GM19468 (cell line): ENCODE measurements around the gene ARL3.

Experiments
- ATAC-seq: cut with Tn5 transposase; IDR thresholded peaks from one replicate; pipeline ENCODE4 v1.9.1; 2021; ENCODE audit warnings: mild to moderate bottlenecking, moderate library complexity, moderate number of reproducible peaks; ENCODE audit not compliant: unreplicated experiment; ENCODE audit errors: extremely low read depth

ARL3 gene

DNA sequence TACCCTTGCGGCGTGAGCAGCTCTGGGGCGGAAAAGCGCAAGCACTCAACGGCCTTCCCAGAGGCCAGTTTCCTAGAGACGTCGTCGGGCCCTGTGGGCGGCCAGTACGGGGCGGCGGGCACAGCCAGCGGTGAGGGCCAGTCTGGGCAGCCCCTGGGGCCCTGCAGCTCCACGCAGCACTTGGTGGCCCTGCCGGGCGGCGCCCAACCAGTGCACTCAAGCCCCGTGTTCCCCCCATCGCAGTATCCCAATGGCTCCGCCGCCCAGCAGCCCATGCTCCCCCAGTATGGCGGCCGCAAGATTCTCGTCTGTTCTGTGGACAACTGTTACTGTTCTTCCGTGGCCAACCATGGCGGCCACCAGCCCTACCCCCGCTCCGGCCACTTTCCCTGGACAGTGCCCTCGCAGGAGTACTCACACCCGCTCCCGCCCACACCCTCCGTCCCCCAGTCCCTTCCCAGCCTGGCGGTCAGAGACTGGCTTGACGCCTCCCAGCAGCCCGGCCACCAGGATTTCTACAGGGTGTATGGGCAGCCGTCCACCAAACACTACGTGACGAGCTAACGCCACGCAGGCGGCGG, 57.3 kb downstream of the ARL3 start:
- no peak for ATAC-seq

DNA sequence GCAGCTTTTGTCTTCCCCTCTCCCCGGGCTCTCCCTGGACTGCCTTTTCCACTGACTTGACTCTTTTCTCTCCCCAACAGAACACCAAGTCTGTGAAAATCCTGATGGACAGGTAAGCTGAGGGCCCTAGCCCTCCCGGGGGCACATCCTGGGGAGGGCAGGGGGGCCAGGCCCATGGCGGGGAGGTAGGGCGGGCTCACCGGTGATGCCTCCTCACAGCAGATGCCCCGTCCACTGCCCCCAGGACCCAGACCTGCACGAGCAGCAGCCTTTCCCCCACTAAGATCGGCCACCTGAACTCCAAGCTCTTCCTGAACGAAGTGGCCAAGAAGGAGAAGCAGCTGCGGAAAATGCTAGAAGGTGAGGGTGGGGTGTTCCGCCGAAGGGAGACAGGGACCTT, 58.2 kb downstream of the ARL3 start:
- no peak for ATAC-seq

DNA sequence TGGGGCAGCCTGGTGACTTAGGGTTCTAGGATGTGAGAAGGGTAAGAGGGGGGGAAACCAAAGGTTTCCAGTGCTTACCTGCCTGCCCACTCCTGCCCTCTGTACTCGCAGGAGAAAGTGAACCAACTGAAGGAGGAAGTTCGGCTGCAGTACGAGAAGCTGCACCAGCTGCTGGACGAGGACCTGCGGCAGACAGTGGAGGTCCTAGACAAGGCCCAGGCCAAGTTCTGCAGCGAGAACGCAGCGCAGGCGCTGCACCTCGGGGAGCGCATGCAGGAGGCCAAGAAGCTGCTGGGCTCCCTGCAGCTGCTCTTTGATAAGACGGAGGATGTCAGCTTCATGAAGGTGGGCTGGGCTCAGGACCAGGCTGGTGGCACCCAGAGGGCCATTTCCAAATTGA, 59.2 kb downstream of the ARL3 start:
- no peak for ATAC-seq

DNA sequence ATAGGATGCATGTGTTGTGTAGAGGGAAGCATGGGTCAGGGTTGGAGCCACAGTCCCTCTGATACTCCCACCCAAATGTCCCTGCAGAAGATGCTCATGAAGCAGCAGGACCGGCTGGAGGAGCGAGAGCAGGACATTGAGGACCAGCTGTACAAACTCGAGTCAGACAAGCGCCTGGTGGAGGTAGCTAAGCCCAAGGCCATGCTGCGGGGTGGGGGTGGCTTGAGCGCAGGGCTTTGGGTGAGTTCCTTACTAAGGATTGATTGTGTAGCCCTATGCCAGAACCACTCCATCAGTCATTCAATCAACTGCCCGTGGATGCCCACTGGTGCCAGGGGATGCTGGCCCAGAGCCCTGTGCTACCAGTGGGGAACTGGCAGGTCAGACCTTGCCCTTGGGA, 59.6 kb downstream of the ARL3 start:
- ATAC-seq, result no peak

DNA sequence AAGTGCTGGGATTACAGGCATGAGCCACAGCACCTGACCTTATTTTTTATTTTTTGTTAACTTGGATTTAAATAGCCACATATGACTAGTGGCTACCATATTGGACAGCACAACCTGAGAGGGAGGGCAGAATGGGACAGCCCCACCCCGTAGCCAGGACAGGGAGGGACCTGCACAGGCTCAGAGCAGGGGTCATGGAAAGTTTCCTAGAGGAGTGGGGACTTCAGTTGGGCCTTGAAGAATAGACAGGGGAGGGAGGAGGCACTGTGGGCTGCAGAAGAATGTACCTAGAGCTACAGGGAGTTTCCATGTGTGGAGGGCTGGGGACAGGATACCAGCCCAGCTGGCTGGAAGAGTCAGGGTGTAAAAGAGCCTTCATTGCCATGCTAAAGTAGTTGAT, 61.1 kb downstream of the ARL3 start:
- ATAC-seq, result no peak

DNA sequence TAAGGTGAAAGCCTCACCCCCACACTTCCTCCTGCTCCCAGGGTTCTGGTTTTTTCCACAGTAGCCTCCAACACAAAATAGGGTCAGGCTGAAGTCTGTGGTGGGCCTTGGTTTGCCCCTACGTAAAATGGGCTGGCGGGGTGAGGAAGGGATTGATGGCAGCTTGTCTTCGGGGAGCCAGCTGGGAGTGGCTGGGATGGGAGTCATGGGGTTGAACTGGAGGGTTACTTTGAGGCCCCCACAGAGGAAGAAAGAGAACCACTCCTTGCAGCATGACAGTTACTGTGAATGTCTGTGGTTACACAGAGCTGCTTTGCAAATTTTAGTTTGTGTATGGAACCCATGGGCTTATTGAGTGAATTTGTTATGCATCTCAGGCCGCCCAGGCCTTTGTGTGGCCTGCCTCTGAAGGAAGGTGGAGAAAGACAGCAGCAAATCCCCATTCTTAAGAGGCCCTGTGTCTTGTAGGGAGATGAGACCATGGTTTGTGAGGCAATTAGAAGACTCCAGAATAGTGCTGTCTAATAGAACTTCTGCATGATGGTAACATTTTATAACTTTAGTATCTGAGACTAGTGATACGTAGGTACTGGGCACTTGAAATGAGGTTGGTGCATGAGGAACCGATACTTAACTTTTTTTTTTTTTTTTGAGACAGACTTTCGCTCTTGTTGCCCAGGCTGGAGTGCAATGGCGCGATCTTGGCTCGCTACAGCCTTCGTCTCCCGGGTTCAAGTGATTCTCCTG, 61.9 kb downstream of the ARL3 start:
- ATAC-seq, result peak; percentile 20

DNA sequence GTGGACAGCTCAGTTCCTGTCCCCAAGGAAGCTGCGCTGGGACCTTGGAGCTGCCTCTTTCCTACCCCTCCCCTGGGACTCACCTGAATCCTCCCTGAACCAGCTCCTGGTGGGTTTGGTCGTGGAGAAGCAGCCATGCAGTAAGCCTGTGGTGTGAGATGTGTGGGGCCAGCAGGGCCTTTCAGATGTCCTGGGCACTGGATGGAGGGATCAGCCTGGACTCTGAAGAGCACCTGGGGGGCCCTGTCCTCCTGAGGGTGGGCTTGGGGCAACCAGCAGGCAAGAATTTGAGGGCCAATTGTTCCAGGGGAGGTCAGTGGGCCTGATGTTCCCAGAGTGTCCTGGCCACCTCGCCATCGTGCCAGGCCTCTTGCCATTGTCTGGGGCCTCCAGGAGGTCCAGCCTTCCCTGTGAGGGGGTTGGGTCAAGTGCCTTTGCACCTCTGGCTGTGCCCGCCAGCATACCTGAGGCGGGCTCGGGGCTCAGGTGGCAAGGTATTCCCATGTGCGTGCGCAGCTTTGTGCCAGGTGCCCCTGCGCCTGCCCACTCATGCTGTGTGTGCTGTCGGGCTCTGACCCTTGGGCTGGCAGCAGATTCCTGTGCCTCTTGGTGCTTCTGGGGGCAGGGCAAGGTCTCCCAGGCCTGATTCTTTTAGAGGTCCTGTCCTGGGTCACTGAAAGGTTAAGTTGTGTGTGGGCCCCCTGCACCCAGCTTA, 62.6 kb downstream of the ARL3 start:
- no peak for ATAC-seq

DNA sequence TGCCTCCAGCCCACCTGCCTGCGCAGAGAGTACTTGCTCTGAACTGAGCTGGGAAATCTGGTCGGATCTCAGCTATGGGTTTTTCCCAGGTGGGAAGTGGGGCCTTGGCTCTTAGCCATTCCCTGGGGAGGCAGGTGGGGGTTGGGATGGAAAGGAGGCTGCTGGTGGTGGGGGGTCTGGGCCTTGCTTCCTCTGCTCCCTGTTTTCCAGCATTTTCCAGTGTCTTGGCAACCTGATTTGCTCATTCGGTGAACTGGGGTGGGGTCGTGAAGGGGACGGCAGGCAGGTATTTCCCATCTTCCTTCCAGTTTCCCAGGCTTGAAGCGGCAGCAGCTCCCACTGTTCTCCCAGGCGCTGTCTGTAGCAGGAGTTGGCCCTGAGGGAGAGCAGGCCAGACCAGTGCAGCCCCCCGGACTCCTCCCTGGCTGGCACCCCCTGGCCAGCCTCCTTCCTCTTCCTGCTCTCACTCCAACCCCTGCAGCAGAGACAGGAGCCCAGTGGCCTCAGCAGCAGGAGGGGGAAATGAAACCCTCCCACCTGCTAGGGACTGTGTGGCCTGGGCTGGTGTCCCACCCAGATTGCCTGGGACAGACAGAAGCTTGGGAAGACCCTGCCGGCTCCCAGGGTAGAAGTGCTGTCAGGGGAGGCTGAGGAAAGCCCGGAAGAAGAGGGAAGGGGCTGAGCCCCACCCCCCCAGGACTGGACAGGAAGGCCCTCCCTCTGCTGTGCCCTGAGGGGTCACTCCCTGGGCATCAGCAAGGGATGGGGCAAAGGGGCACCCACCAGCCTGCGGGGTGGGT, 63.3 kb downstream of the ARL3 start:
- ATAC-seq, result no peak

DNA sequence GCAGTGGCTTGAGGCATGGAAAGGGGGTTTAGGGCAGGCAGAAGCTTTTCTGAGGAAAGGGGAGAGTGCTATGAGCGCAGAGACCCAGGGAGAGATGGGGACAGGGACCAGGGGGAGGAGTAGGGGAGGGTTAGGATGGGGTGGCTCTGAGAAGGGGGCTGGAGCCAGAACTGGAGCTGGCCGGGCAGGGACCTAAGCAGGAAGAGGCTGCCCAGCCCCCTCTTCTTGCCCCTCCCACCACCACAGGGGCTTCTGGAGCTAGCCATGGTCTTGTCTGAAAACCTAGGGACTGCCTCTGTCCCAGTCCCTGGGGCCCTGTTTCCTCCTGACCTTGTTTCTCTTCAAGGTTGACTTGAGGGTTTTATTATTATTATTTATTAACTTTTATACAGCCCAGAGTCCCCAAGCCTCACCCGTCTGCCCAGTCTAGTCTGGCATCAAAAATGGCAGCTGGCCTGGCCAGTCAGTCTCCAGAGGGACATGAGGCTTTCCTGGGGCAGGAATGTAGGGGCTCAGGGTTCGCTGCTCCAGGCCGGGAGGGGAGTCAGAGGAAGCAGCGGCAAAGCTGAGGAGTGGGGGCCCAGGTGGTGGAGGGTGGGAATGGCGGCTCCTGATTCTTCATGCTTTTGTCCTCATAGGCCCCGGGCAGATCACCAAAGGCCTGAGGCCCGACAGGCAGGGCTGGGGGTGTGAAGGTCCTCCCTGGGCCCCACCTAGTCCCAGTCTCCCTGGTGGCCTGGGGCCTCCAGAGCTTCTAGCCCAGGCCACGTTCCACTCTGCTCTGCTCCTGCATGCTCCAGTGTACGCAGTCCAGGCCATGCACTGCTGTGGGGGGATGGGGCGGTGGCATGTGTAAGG, 64.2 kb downstream of the ARL3 start:
- ATAC-seq, result no peak

DNA sequence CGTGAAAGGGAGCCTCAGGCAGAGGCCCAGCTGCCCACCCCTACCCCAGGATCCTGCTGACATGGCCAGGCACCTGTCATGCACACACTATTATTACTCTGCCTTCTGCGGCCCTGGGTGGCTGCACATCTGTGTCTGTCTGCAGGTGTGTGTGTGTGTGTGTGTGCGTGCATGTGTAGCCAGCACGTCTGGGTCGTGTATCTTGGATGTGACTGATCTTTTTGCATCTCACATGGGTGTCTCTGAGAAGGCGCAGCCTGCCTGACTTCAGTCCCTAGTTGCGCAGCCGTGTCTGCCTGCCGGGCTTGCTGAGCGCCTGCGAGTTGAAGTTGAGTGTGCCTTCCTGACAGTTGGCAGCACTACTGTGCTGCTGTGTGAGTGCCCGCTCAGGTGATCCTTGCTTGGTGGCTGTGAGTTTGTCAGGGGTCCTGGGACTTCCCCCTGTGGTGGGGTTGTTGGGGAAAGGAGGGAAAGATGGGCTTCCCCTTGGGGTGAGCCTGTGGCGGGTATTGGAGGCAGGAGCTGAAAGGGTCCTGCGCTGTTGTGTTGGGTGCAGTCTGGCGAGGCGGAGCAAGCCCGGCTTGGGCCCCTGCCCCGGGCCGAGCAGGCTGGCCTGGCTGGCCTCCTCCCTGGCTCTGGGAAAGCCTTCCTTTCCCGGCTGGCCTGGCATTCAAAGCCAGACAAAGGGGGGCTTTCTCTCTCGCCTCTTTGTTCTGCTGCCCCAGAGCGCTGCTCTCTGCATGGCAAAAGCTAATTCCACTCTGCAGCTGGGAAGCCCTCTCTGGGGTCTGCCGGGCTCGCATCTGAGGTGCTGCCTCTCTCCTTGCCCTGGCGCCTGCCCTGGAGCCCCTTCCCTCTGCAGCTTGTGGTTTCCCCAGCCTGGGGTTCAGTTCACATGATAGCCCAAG, 65.1 kb downstream of the ARL3 start:
- no peak for ATAC-seq

DNA sequence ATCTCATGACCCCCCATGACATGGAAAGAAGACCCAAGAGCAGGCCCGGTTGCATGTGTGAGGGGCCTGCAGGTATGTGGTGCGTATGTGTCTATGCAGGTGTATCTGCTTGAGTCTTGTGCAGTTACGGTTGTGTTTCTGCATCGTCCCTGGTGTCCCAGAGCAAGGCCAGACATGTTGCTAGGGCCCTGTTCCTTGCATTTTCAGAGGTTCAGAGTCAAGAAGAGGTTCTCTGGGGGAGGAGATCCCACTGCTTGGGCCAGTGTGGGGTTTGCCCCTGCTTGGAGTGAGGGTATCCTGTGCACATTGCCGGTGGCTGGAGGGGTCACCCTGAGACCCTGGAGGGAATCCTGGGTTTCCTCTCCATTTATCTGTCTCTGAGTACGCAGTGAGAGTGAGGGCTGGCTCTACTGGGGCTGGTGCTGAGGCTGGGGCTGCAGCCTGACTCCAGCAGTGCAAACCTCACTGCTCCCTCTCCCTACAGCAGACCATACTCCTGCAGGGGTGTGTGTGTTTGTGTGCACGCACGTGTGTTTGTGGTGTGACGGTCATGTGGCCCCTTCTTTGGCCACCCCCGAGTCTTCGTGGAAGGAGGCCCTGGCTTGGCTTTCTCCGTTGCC, 65.8 kb downstream of the ARL3 start:
- no peak for ATAC-seq

DNA sequence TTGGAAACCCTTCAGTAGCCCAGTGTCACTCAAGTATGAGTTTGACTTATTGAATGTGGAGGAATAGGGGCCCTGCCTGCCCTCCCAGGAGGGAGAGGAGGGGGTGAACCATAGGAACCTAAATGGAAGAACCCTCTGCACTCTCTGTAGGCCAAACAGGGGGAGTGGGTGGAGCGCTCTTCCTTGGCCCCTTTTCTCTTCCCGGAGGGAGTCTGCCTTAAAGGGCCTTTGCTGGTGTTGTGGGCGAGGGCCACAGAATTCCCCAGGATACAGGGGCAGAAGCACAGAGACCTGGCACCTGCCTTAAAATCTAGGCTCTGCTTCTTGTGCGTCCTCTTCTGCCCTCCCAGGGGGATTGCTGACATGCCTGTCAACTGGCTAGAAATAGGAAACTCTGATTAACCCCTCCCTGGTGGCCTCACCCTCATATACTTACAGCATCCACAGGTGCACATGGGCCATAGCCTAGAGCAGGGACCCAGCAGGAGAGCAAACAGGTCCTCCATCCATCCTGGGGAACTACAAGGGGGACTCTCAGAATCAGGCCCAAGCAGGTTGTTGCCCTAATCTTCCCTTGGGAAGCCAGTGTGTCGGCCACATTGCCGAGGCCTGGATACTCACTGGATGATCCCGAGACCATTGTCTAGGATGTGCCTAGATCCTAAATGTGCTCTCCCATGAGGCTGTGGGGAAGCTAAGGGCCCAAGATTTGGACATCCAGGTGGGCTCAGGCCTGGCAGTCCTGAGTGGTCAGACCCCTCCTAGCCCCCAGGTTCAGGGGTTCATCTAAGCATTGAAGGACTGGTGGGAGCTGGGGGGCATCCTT, 66.5 kb downstream of the ARL3 start:
- ATAC-seq, result no peak

DNA sequence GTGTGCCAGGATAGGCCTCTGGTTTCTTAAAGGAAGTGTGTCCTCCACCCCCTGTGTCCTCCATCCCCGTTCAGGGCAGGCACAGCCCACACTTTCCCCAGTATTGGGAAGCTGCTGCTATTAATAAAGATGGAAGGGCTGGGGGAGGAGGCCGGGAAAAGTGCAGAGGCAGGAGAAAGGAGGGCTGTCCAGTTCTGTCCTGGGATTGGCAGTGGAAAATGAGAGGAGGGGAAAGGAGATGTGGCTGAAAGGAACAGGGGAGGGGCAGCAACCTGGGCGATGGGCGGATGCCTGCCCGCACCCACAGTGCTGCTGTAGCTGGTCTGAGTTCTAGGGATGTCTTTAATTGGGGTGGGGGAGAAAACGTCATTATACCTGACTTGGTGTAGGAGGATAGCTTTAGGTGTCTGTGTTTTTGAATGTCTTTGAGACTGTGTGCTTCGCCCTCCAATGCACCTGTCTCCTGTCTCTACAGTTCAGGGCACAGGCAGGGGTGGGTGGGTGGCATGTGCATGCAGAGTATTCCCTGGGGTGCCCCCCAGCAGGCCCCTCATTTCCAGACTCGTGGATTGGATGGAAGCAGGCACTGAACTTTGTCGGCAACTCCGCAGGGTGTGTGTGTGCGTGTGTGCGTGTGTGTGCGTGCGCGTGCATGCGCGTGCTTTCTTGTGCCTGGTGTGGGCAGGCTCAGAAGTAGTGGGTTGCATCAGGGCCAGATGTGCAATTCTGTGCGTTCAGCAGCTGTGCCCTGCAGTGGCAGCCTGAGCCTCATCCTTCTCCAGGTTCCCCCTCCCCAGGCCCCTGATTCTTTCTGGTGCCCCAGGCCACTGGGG, 67.4 kb downstream of the ARL3 start:
- ATAC-seq, result no peak

DNA sequence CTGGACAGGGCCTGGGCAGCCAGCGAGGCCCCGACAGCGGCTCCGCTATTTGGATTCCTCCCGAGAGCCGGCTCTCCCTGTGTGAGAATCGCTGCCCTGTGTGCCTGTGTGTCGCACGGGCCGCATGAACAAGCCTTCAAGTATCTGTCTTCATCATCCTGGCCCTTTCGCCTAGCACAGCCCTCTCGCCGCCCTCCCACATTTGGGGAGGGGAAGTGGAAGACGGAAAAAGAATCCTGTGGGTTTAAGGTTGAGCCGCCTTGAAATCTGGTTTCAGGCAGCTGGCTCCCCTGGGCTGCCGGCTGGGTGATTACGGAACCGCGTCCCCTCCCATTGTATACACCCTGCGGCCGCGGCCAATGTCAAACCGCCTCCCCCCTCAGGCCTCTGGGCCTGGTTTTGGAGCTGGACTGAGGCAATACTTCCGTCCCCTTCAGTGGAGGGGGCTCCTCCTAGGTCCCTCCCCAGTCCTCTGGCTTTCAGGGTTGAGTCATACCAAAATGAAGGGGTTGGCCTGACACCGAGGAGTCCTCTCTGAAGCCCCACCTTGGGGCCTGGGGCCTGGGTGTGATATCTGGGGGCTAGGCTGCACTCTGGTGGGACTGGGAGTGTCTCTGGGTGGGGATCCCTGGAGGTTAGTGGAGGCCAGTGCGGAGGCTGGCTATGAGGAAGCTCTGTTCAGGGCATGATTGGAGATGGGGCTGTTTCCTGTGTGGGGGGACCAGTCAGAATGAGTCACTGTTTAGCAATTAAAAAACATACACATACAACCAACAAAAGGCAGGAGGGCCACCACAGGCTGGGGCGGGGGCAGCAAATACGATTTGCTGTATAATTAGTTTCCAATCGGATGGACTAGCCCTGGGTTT, 68.2 kb downstream of the ARL3 start:
- ATAC-seq, result peak; percentile 21

DNA sequence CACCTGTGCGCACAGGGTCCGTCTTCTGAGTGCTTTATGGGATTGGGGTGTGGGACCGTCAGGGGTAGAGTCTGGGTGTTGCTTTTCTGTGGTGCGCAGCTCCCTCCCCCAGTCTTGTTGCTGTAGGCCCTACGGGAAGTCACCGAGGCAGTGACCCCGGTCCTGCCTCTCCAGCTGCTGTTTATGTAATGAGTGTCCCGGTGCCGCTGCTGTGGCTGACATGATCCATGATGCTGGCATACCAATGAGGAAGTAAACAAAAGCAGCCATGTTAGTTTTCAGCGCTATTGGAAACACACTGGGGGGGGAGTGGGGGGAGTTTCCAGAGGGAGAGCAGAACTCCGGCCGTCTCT, 68.8 kb downstream of the ARL3 start:
- ATAC-seq, result no peak
